ENCODE data around the gene TICAM2.

TICAM2 gene

GRCh38 chr5:115605436-115605835 is 3.2 kb upstream of the TICAM2 start:
- no peak for DNase-seq

GRCh38 chr5:115602591-115603125 is 379 bp upstream of the TICAM2 start:
- DNase-seq, result no peak

DNA sequence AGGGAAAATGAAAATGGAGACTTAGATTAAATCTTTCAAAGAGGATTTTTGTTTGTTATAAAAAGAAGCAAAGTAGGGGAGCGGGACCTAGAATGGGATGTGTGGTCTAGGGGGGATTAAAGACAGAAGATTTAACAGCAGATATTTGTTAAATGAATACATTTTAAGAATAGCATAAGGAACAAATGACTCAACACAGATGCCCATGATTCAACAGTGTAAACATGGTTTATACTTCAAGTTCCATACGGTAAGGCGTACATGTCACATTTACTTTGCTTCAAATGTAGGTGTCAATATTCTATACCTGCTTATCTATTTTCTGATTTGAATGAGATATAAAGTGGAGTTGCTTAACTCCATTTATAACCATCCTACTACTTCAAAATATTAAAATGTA is 1.5 kb downstream of the TICAM2 start:
- no peak for DNase-seq

GRCh38 chr5:115599924-115600323 is 2.4 kb downstream of the TICAM2 start:
- DNase-seq, result no peak

GRCh38 chr5:115599502-115599901 is 2.8 kb downstream of the TICAM2 start:
- DNase-seq, result peak; percentile 26

DNA sequence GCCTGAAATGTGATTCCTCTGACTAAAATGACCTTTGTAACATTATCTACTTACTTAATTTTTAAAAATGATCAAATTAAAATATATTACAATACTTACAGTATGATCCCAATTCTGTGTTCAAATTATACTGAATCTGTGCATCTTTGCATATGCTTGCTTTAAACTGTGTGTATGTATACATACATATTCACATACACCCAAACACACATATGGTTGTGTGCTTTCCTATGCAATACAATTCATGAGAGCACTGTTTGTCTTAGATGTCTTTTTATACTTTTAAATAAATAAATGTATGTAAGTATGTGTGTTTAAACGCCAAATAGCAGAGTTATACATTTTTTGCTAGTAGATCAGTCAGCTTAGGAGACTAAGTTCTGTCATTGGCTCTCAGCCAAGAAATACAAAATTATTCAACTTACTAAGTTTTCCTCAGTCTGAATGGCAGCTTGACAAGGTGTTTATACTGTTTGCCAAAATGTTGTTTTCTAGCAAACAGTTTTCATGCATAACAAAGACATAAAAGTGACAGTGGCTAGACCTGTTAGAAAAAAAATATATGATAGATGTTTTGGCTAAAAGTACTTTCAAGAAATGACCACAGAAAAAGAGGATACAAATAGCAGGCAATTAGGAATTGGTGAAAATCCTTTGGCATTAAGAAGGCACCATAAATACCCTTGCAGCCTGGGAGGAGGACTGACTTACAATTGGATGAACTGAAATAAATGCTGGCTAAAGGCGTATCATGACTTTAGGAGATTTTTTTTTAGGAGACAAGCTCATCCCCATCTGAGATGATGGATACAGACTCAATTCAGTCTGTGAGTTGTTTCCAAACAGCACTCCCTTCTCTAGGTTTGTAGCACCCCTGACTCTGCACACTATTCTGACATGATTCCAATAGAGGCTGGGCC is 7.9 kb downstream of the TICAM2 start:
- no peak for DNase-seq

GRCh38 chr5:115589043-115589442 is 13.2 kb downstream of the TICAM2 start:
- DNase-seq, result no peak

GRCh38 chr5:115588640-115589039 is 13.6 kb downstream of the TICAM2 start:
- DNase-seq, result no peak

- no peak for DNase-seq
Measured at GRCh38 chr5:115586525-115587146, 15.6 kb downstream of the TICAM2 start.

DNA sequence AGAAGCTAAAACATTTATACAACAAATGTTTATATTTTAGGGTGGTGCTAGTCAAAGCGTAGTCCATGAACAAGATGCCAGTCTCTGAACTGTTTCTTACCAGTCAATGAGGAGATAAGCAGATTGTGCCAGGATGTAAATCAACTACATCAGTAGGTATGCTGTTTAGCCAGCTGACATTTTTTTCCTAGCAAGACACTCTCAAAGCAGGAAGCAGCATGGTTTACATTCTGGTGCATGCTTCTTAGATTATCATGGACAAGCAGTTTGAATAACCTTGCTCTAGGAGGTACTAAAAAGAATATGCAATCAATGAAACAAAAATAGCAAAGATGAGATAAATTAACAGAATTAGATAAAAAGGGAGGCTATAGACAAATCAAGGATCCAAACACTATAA is 17.0 kb downstream of the TICAM2 start:
- DNase-seq, result no peak

- DNase-seq, result no peak
Measured at GRCh38 chr5:115584501-115584900, 17.8 kb downstream of the TICAM2 start.

DNA sequence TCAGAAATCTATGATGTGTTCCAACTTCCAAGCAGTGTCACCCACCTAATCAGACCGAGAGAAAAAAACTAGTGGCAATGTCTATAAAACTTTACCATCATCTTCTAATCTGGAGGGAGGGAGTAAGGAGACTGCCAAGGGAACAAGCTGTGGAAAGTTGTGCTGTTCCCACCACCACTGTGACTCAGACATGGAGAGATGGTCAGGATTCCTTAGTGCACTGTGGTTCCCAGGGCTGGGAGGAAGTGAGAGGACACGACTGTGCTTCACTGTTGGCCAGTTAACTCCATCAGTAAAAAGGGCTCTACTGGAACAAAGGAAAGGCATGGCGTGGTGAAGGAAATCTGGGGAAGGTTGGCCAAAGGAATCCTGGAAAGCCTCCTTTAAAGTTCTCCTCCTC is 18.8 kb downstream of the TICAM2 start:
- no peak for DNase-seq

DNA sequence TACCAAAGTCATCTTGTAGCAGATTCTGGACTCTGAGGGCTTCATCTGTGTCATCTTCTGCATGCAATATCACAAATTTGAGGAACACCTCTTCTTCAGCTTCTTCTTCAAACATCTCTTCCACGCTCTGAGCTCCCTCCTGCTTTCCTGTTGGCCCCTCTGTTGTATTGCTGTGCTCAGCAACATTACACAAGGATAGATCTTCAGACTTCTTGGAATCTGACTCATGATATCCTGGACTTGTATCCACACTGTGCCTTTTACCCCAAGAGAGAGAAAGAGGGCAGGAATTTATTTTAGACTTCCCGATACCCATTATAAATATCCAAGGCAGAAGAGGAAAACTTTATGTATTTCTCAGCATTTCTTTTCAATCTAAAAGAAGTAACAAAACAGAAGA is 21.3 kb downstream of the TICAM2 start:
- no peak for DNase-seq

DNA sequence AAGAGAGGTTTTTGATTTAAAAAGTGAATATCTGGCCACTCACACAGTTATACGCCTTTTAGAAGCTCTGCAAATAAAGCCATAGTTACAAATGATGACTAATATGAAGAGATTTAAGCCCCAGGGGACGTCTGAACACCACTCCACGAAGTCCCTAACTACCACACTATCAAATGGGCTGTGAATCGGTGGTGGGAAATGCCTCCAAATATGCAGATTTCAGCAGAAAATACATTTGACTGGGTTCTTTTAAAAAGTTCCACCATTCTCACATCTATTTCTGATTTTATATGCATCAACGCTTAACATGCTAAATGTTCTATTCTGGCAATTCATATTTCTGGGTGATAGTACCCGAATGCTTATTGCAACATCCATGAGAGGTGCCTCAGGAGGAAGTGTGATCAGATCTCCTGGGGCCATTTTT is 22.5 kb downstream of the TICAM2 start:
- no peak for DNase-seq

DNA sequence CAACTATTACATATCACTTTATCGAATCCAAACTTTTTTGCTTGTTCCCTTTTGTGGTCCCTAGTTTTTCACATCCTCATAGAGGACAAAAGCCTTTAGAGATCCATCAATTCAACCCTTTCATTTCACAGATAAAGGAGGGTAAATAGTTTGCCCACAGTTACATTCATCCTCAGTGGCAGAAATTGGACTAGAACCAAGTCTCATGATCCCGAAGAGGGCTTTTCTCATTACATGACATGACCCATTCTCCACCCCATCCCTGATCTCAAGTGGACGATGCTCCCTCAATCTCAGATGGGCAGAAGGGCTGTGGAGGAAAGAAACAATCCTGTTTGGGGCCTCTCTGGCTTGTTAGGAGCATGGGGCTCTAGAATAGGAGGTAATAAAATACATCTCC is 23.1 kb downstream of the TICAM2 start:
- DNase-seq, result no peak

DNA sequence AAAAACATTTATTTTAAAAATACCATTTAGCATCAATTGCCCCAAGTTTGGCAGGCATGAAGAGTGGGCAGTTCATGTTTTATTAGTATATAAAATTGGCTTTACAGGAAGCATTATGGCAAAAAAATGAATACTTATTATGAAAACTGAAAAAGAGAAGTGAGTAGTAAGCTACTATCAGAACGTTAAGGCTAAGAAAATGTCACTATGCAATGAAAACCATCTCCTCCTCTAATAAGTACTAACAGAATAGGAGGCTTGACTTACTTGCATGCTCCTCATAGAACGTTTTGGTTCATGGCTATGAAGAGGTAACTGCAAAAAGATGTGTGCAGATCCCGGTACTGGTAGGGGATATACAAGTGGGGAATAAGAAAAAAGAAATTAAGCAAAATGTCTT is 23.6 kb downstream of the TICAM2 start:
- no peak for DNase-seq

GRCh38 chr5:115577741-115578140 is 24.5 kb downstream of the TICAM2 start:
- DNase-seq, result no peak

DNA sequence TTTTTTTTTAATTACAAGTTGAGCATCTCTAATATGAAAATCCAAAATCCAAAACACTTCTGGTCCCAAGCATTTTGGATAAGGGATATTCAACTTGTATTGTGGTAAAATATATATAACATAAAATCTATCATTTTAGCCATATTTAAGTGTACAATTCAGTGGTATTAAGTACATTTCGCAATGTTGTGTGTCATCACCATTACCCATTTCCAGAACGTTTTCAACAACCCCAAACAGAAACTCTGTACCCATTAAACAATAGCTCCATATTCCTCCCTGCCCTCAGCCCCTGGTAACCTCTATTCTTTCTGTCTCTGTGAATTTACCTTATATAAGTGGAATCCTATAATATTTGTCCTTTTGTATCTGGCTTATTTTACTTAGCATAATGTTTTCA is 24.9 kb downstream of the TICAM2 start:
- DNase-seq, result no peak

DNA sequence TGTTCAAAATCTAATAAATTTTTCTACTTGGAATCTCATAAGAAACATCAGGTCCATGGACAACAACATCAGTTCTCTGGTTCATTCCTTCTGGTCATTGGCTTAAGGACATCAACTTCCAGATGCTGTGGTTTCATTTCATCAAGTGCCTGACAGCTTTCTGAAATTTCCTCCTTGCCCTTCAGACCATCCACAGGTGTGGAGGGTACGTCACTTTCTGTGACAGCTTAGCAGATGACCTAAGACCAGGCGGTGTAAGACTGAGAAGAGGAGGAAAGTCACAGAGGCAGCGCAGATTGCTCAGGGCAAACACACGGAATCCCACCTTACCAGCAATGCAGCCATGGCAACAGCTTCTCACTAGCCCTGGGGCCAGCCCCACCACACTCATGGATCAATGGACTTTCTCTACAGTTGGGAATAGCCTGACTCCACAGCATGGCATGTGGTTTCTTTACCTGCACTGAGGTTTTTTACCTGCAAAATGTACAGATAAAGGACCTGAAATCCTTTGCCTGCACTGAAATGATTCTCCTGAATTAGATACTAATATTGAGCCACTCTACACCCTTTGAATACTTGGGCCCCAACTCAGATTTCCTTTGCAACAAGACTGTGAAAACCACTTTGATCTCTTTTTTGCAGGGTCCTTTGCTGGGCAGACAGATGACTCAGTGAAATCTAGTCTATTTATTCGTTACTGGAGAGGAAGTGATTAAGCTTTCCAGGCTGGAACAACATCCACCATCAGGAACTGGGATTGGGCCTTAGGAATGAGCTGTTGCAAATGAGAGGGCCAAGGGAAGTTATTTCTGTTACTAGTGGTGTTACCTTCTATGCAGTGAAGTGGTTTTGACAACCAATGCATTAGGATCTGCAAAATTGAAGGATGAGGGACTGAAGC is 26.9 kb downstream of the TICAM2 start:
- DNase-seq, result no peak

DNA sequence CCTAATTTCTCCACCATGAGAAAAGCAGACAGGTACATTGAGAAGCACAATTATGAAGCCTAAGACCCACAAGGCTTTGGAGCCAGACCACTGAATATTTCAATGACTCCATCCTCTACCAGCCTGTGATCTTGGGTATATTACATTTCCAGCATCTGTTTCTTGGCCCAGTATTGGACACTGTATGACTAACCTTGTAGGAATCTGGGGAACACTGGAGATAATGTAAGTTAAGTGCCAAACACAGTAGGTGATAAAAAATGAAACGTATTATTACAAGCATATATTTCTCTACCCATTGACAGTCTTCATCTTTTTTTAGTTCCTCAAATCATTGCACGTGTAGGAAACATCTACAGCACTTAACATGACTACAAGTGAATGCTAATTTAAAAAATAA is 29.1 kb downstream of the TICAM2 start:
- DNase-seq, result no peak

- DNase-seq, result no peak
Measured at GRCh38 chr5:115571441-115571878, 30.8 kb downstream of the TICAM2 start.

GRCh38 chr5:115568668-115569067 is 33.6 kb downstream of the TICAM2 start:
- DNase-seq, result no peak

- no peak for DNase-seq
Measured at GRCh38 chr5:115565233-115565632, 37.0 kb downstream of the TICAM2 start.

Data from CD4-positive, alpha-beta T cell treated with Interleukin-15 for 1 hour (primary cell).